Measurements from ENCODE around the gene SHC4.

- TF ChIP-seq ZFP36L2 (CRISPR knock-in tag; IDR thresholded peaks at IDR 0.05): no peak
- no peak for TF ChIP-seq NFE2L2 (IDR thresholded peaks at IDR 0.05; ENCODE audit: low read length)
- no peak for TF ChIP-seq ZKSCAN1 (IDR thresholded peaks at IDR 0.05; ENCODE audit: low read length)
- TF ChIP-seq CBX1 (IDR thresholded peaks at IDR 0.05; ENCODE audit: low read depth): no peak
- TF ChIP-seq SIN3A (IDR thresholded peaks at IDR 0.05; ENCODE audit: borderline replicate concordance, low read depth, low read length): no peak
- TF ChIP-seq ZNF264 (CRISPR knock-in tag; IDR thresholded peaks at IDR 0.05): no peak
- no peak for TF ChIP-seq EZH2 (conservative IDR thresholded peaks at IDR 0.05; ENCODE audit: low read depth, low read length)
- TF ChIP-seq ZNF766 (CRISPR knock-in tag; IDR thresholded peaks at IDR 0.05; ENCODE audit: borderline replicate concordance): no peak
- TF ChIP-seq HOXA9 (CRISPR knock-in tag; IDR thresholded peaks at IDR 0.05; ENCODE audit: borderline replicate concordance): no peak
- TF ChIP-seq TBX2 (CRISPR knock-in tag; IDR thresholded peaks at IDR 0.05; ENCODE audit: borderline replicate concordance): no peak
These were observed 118.6 kb downstream of the SHC4 start for GRCh38 chr15:48845123-48845522.
